ENCODE data around the gene COPS9.
A peak's percentile ranks its signal among the peaks of the same experiment; 100 is the strongest.

COPS9 gene

GRCh38 chr2:240166761-240167587 is 30.9 kb upstream of the COPS9 start:
- DNase-seq, result no peak

GRCh38 chr2:240166191-240166590 is 30.1 kb upstream of the COPS9 start:
- no peak for DNase-seq

- DNase-seq, result no peak
Observed at GRCh38 chr2:240165661-240166060, 29.6 kb upstream of the COPS9 start.

GRCh38 chr2:240165034-240165433 is 28.9 kb upstream of the COPS9 start:
- no peak for DNase-seq

GRCh38 chr2:240164586-240164985 is 28.5 kb upstream of the COPS9 start:
- DNase-seq, result no peak

GRCh38 chr2:240163844-240164574 is 27.9 kb upstream of the COPS9 start:
- no peak for DNase-seq

- no peak for DNase-seq
Observed at GRCh38 chr2:240162939-240163714, 27.0 kb upstream of the COPS9 start.

- DNase-seq, result no peak
Observed at GRCh38 chr2:240162531-240162930, 26.4 kb upstream of the COPS9 start.

GRCh38 chr2:240162032-240162431 is 25.9 kb upstream of the COPS9 start:
- no peak for DNase-seq

GRCh38 chr2:240161087-240161750 is 25.1 kb upstream of the COPS9 start:
- DNase-seq, result no peak

- no peak for DNase-seq
Observed at GRCh38 chr2:240160291-240161086, 24.4 kb upstream of the COPS9 start.

GRCh38 chr2:240159251-240159839 is 23.2 kb upstream of the COPS9 start:
- DNase-seq, result no peak

- no peak for DNase-seq
Observed at GRCh38 chr2:240157147-240157470, 21.0 kb upstream of the COPS9 start.

GRCh38 chr2:240156435-240157146 is 20.5 kb upstream of the COPS9 start:
- no peak for DNase-seq

GRCh38 chr2:240155745-240156390 is 19.8 kb upstream of the COPS9 start:
- DNase-seq, result no peak

GRCh38 chr2:240155048-240155744 is 19.1 kb upstream of the COPS9 start:
- peak in 50 of 56 donors; percentile 18 to 86 (median 52) for DNase-seq

- DNase-seq, result no peak
Observed at GRCh38 chr2:240154606-240155005, 18.5 kb upstream of the COPS9 start.

- no peak for DNase-seq
Observed at GRCh38 chr2:240153418-240153817, 17.3 kb upstream of the COPS9 start.

Data from nucleus accumbens (tissue), 56 donors.